Activated CD4-positive, alpha-beta T cell treated with anti-CD3 and anti-CD28 coated beads for 36 hours (primary cell): ENCODE data around the gene UST. TPM values are rescaled to one million over a fixed set of nuclear protein-coding genes. Genes with fewer than 3 reads are reported as not detected.
A peak's percentile ranks its signal among the peaks of the same experiment; 100 is the strongest.

Source experiments
- ATAC-seq: fragments of 200-7000 bp; cut with Tn5 transposase; one replicate; pipeline ENCODE4 v1.10.0; 2021; ENCODE audit warnings: mild to moderate bottlenecking, moderate library complexity
- CTCF ChIA-PET: fragments of 350-600 bp; sonication (Branson Sonifier 250); formaldehyde crosslinking; loops from one replicate; lab custom pipeline; 2021; ENCODE audit warnings: antibody characterized with exemption; lab: Charles Lee
- POLR2A ChIA-PET: fragments of 350-600 bp; sonication (Branson Sonifier 250); formaldehyde crosslinking; loops from one replicate; lab custom pipeline; 2021; ENCODE audit warnings: antibody characterized with exemption, inconsistent platforms; lab: Charles Lee
- DNase-seq: peaks from one replicate; pipeline ENCODE4 v3.0.0-alpha.2; 2020
- H3K27ac Mint-ChIP-seq: one replicate; pipeline ENCODE4 v1.8.0; 2021; ENCODE audit warnings: mixed read lengths
- H3K27me3 Mint-ChIP-seq: one replicate; pipeline ENCODE4 v1.8.0; 2021; ENCODE audit warnings: mixed read lengths
- H3K36me3 Mint-ChIP-seq: one replicate; pipeline ENCODE4 v1.8.0; 2021; ENCODE audit warnings: low read depth, mixed read lengths
- H3K4me1 Mint-ChIP-seq: one replicate; pipeline ENCODE4 v1.8.0; 2021; ENCODE audit warnings: mixed read lengths
- H3K4me3 Mint-ChIP-seq: one replicate; pipeline ENCODE4 v1.8.0; 2021; ENCODE audit warnings: mild to moderate bottlenecking, moderate library complexity, mixed read lengths
- H3K9me3 Mint-ChIP-seq: one replicate; pipeline ENCODE4 v1.8.0; 2021; ENCODE audit warnings: low read depth, mixed read lengths
- intact Hi-C, 2 experiments: fragments of 100-400 bp; cut with DNase I in 1 of 2; cut with micrococcal nuclease in 1 of 2; formaldehyde crosslinking; loops; one replicate each; pipeline versions ENCODE4 v1.14.2 to v1.15.1; 2022 to 2024; cut with DNase I, micrococcal nuclease
- total RNA-seq, 2 experiments: library from RNA; stranded (reverse); gene quantifications; one replicate each; pipeline ENCODE4 v1.2.3, GENCODE V29; 2021

The UST gene
- total RNA-seq, 2 experiments from 2014 or later: 2.2 to 2.8 TPM

DNA sequence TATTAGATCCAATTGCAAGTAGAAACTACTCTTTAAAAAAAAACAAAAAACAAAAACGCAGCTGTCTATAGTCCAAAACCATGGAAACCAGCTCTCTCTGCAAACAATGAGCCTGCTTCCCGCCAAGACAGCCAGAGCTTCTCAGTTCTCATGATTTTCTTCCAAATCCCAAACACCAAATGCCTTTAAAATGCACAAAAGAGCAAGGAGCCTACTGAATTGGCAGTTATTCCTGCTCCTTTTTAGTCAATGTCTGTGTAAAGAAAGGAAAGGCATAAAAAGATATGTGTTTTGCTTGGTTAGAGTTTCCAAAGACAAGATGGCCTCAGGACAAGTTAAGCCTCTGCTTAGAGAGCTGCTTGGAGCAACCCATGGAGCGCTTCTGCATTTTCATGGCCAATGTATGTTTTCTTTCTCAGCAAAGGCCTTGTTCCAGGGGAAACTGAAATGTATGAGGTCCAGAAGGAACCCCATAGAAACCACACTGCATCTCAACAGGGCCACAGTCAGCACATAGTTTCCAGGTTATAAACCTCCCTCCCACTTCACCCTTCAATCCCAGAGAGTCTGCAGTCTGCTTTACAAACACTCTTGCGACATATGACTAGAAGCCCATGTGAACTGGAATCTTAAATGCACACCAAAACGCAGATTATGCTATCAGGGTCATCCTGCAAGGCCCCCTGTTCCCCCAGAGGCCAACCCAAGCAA lies 361.4 kb downstream of the UST start:
- ChIA-PET CTCF (no interaction called here), POLR2A (no interaction called here)
- peaks cover 17% of the 10 kb centered on the region for H3K4me1 Mint-ChIP-seq
- DNase-seq (no peak), ATAC-seq (no peak)
- no peaks in the 10 kb centered on the region for H3K36me3 Mint-ChIP-seq
- H3K4me3 Mint-ChIP-seq: no peak overlapping the region
- H3K27ac Mint-ChIP-seq: no peak overlapping the region
- no peaks in the 10 kb centered on the region for H3K9me3 Mint-ChIP-seq
- no peaks in the 10 kb centered on the region for H3K27me3 Mint-ChIP-seq
- intact Hi-C loops: no loop called here

DNA sequence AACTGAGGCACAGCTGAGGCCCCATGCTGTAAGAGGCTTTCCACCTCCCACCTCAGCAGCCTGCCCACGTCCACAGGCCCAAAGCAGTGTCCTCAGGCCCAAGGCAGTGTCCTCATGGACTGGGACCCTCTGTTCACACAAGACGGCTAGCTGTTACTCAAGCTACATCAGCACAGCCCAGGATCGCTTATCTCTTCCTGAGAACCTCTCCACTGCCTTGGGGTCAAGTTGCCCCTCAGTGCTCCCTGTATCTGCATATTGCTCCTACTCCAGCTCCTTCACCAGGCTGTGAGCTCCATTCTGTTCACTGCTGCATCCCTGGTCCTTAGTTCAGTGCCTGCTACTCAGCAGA lies 361.9 kb downstream of the UST start:
- Mint-ChIP-seq H3K4me3 (no peak overlapping the region), H3K9me3 (no peaks in the 10 kb centered on the region), H3K4me1 (peaks cover 17% of the 10 kb centered on the region), H3K36me3 (no peaks in the 10 kb centered on the region), H3K27me3 (no peaks in the 10 kb centered on the region), H3K27ac (no peak overlapping the region)
- ChIA-PET CTCF (no interaction called here), POLR2A (interaction anchor here (0.7 kb wide), 1 partner anchor 66 kb away, joined by 4 read pairs; no protein-coding TSS in a partner anchor)
- intact Hi-C loops: no loop called here
- no peak for DNase-seq
- ATAC-seq: no peak

DNA sequence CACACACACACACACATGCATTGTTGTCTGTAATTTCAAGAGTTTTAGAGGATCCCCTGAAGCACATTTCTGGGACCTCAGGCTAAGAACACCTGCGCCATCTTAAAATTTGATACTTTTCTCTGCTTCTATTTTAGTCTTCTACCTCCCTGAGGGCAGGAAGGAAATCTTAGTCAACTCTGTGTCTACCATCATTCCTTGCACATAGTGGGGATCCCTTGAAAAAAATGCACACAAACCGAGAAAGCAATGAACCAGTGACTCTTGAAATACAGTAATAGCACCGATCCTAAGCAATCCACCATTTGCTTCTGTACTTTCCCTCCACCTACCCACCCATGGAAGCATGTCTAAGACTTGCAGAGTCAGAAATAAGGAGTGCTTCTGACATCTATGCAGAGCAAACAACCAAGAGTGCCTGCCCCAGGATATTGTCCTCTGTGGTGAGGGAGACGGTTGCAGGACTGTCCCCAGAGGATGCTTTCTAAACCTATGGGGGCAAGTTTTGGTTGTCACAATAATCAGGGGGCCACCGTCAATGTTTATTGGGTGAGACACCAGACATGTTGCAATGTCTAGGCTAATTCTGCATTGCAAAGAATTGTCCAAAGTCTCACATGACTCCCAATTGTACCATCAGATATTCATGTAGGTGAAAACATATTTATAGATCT lies 362.7 kb downstream of the UST start:
- H3K36me3 Mint-ChIP-seq: no peaks in the 10 kb centered on the region
- DNase-seq (no peak), ATAC-seq (no peak)
- ChIA-PET POLR2A (interaction anchor here (0.7 kb wide), 1 partner anchor 65 kb away, joined by 4 read pairs; no protein-coding TSS in a partner anchor), CTCF (no interaction called here)
- no peak overlapping the region for H3K27ac Mint-ChIP-seq
- H3K4me3 Mint-ChIP-seq: no peak overlapping the region
- no peaks in the 10 kb centered on the region for H3K27me3 Mint-ChIP-seq
- intact Hi-C loops: no loop called here
- peaks cover 17% of the 10 kb centered on the region for H3K4me1 Mint-ChIP-seq
- H3K9me3 Mint-ChIP-seq: no peaks in the 10 kb centered on the region

DNA sequence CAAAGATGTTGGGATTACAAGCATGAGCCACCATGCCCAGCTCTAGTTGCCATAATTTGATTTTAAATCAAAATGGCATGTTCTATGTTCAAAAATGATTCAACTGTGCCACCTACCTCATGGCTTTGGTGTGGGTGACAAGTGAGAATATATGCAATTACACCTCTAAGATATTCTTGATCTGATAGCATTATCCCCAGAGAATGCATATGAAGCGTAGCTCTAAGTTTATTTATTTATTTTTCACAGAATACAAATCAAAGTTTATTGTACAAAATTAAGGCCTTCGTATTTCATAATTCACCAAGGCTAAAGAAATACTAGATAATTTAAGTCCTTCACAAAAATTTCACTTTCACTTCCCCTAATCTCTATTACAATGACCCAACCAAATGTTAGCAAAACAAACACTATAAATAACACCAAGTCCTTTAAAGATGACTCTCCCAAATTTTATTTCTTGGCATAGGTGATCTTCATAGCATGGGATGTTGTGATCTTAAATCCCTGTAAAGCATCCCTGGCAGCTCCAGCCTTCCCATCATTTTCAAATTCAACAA lies 364.8 kb downstream of the UST start:
- ATAC-seq (no peak), DNase-seq (no peak)
- Mint-ChIP-seq H3K27me3 (no peaks in the 10 kb centered on the region), H3K9me3 (no peaks in the 10 kb centered on the region), H3K4me1 (peaks cover 26% of the 10 kb centered on the region), H3K4me3 (no peak overlapping the region), H3K36me3 (no peaks in the 10 kb centered on the region), H3K27ac (peak overlapping the region; percentile 17)
- CTCF ChIA-PET: interaction anchor here (0.6 to 1.7 kb wide), 6 partner anchors 12 to 622 kb away, joined by 3 to 5 read pairs (median 4); no protein-coding TSS in a partner anchor
- intact Hi-C loops: no loop called here
- POLR2A ChIA-PET: interaction anchor here (0.6 kb wide), 1 partner anchor 29 kb away, joined by 3 read pairs; no protein-coding TSS in a partner anchor

- CTCF ChIA-PET: interaction anchor here (1.0 kb wide), 1 partner anchor 404 kb away, joined by 3 read pairs; no protein-coding TSS in a partner anchor
- POLR2A ChIA-PET: no interaction called here
- DNase-seq: peak; percentile 20
- H3K36me3 Mint-ChIP-seq: no peaks in the 10 kb centered on the region
- no peak overlapping the region for H3K4me3 Mint-ChIP-seq
- H3K27me3 Mint-ChIP-seq: no peaks in the 10 kb centered on the region
- H3K9me3 Mint-ChIP-seq: no peaks in the 10 kb centered on the region
- H3K4me1 Mint-ChIP-seq: peaks cover 26% of the 10 kb centered on the region
- peak; percentile 74 for ATAC-seq
- intact Hi-C loops: no loop called here
- H3K27ac Mint-ChIP-seq: peak overlapping the region; percentile 64
Observed at GRCh38 chr6:149112976-149113375, 366.1 kb downstream of the UST start.

DNA sequence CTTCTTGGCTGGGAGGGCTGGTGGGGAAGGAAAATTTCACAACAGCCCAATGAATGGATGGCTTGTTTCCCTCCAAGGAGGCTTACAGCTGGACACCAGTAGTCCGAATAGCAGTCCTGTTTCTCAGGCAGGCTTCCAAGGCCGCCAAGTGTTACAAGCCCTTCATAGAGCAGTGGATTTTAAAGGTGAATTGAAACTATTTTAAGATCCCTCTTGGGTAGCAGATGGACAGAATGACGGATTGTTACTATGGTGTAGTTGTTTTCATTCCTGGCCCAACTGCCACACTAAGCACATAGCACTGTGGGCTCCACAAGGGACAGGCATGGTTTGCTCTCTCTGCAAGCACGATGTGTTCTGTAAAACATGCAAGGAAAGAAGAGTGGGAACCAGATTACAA lies 367.3 kb downstream of the UST start:
- Mint-ChIP-seq H3K4me1 (peaks cover 26% of the 10 kb centered on the region), H3K4me3 (no peak overlapping the region), H3K27ac (no peak overlapping the region), H3K9me3 (no peaks in the 10 kb centered on the region), H3K36me3 (no peaks in the 10 kb centered on the region), H3K27me3 (no peaks in the 10 kb centered on the region)
- no peak for DNase-seq
- ChIA-PET POLR2A (no interaction called here), CTCF (interaction anchor here (1.4 kb wide), 1 partner anchor 32 kb away, joined by 3 read pairs; no protein-coding TSS in a partner anchor)
- no peak for ATAC-seq
- intact Hi-C loops: no loop called here

- H3K4me1 Mint-ChIP-seq: peaks cover 28% of the 10 kb centered on the region
- intact Hi-C loops: no loop called here
- no peak for DNase-seq
- no peak overlapping the region for H3K27ac Mint-ChIP-seq
- H3K4me3 Mint-ChIP-seq: no peak overlapping the region
- ChIA-PET POLR2A (no interaction called here), CTCF (interaction anchor here (0.9 kb wide), 1 partner anchor 293 kb away, joined by 3 read pairs; no protein-coding TSS in a partner anchor)
- H3K9me3 Mint-ChIP-seq: peaks cover 3% of the 10 kb centered on the region
- no peaks in the 10 kb centered on the region for H3K27me3 Mint-ChIP-seq
- no peaks in the 10 kb centered on the region for H3K36me3 Mint-ChIP-seq
- ATAC-seq: no peak
Observed at GRCh38 chr6:149118737-149119653, 372.2 kb downstream of the UST start.

DNA sequence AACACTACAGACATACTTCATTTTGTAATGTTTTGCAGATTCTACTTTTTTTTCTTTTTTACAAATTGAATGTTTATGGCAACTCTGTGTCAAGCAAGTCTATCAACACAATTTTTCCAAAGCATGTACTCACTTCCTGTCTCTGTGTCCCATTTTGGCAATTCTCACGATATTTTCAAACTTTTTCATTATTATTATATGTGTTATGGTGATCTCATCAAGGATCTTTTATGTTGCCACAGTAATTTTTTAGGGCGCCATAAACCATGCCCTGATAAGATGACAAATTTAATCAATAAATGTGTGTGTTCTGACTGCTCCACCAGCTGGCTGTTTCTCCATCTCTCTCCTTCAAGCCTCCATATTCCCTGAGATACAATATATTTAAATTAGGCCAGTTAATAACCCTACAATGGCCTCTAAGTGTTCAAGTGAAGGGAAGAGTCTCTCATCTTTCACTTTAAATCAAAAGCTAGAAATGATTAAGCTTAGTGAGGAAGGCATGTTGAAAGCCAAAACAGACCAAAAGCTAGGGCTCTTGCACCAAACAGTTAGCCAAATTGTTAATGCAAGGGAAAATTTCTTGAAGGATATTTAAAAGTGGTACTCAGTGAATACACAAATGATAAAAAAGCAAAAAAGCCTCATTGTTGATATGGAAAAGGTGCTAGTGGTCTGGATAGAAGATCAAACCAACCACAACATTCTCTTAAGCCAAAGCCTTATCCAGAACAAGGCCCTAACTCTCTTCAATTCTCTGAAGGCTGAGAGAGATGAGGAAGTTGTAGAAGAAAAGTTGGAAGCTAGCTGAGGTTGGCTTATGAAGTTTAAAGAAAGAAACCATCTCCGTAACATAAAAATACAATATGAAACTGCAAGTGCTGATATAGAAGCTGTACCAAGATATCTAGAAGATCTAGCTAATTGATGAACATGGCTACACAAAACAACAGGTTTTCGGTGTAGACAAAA lies 376.3 kb downstream of the UST start:
- H3K4me1 Mint-ChIP-seq: peaks cover 37% of the 10 kb centered on the region
- ATAC-seq (peak; percentile 33), DNase-seq (no peak)
- ChIA-PET POLR2A (no interaction called here), CTCF (interaction anchor here (0.7 to 0.8 kb wide), 2 partner anchors 40 to 282 kb away, joined by 3 read pairs; no protein-coding TSS in a partner anchor)
- intact Hi-C loops: loop anchor here in 1 of 2 experiments (2.0 kb wide), 1 partner anchor 38 kb away; no protein-coding TSS in a partner anchor
- H3K27ac Mint-ChIP-seq: peak overlapping the region; percentile 76
- H3K9me3 Mint-ChIP-seq: peaks cover 3% of the 10 kb centered on the region
- no peak overlapping the region for H3K4me3 Mint-ChIP-seq
- peaks cover 2% of the 10 kb centered on the region for H3K36me3 Mint-ChIP-seq
- no peaks in the 10 kb centered on the region for H3K27me3 Mint-ChIP-seq

DNA sequence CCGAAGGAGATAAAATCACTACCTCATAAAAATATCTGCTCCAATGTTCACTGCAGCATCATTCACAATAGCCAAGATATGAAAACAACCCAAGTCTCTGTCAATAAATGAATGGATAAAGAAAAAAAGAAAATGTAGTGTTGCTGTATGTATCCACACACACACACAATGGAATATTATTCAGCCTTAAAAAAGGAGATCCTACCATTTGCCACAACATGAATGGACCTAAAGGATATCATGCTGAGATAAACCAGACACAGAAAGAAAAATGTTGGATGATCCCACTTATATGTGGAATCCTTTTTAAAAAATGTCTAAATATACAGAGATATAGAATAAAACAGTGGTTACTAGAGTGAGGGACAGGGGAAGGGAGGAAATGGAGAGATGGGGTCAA lies 378.5 kb downstream of the UST start:
- H3K4me3 Mint-ChIP-seq: no peak overlapping the region
- ChIA-PET CTCF (no interaction called here), POLR2A (no interaction called here)
- DNase-seq (no peak), ATAC-seq (no peak)
- H3K9me3 Mint-ChIP-seq: peaks cover 3% of the 10 kb centered on the region
- no peak overlapping the region for H3K27ac Mint-ChIP-seq
- H3K27me3 Mint-ChIP-seq: no peaks in the 10 kb centered on the region
- H3K4me1 Mint-ChIP-seq: peaks cover 59% of the 10 kb centered on the region
- intact Hi-C loops: no loop called here
- peaks cover 2% of the 10 kb centered on the region for H3K36me3 Mint-ChIP-seq
